ENCODE results near the gene FAM222B.
"Not testable (repeated sequence)": the region's sequence is repeated elsewhere in the genome, so short reads cannot be mapped to it uniquely, and the experiment has no call there.

Gene FAM222B

GRCh38 chr17:28839221-28839620, 3.4 kb downstream of the FAM222B start:
- no peak for DNase-seq

GRCh38 chr17:28836541-28836940, 6.0 kb downstream of the FAM222B start:
- DNase-seq, result peak; percentile 18

- DNase-seq, result no peak
Measured at GRCh38 chr17:28834420-28834819, 8.2 kb downstream of the FAM222B start.

- DNase-seq, result peak; percentile 36
Measured at GRCh38 chr17:28828294-28829040, 14.1 kb downstream of the FAM222B start.

- no peak for DNase-seq
Measured at GRCh38 chr17:28827672-28828071, 14.9 kb downstream of the FAM222B start.

- no peak for DNase-seq
Measured at GRCh38 chr17:28819582-28819981, 23.0 kb downstream of the FAM222B start.

- DNase-seq, result no peak
Measured at GRCh38 chr17:28818819-28819221, 23.8 kb downstream of the FAM222B start.

GRCh38 chr17:28816540-28816939, 26.1 kb downstream of the FAM222B start:
- DNase-seq, result no peak

- DNase-seq, result no peak
Measured at GRCh38 chr17:28812748-28813377, 29.7 kb downstream of the FAM222B start.

GRCh38 chr17:28812091-28812747, 30.4 kb downstream of the FAM222B start:
- peak; percentile 97 for DNase-seq

- no peak for DNase-seq
Measured at GRCh38 chr17:28811651-28812090, 30.9 kb downstream of the FAM222B start.

- no peak for DNase-seq
Measured at GRCh38 chr17:28810437-28810836, 32.2 kb downstream of the FAM222B start.

- no peak for DNase-seq
Measured at GRCh38 chr17:28807925-28808634, 34.5 kb downstream of the FAM222B start.

GRCh38 chr17:28796062-28796461, 46.5 kb downstream of the FAM222B start:
- DNase-seq, result no peak

GRCh38 chr17:28794846-28795441, 47.6 kb downstream of the FAM222B start:
- DNase-seq, result not testable (repeated sequence)

GRCh38 chr17:28792877-28793661, 49.5 kb downstream of the FAM222B start:
- DNase-seq, result no peak

- no peak for DNase-seq
Measured at GRCh38 chr17:28788100-28788499, 54.5 kb downstream of the FAM222B start.

GRCh38 chr17:28783161-28783560, 59.4 kb downstream of the FAM222B start:
- no peak for DNase-seq

- not testable (repeated sequence) for DNase-seq
Measured at GRCh38 chr17:28779601-28780000, 63.0 kb downstream of the FAM222B start.

GRCh38 chr17:28777178-28777577, 65.4 kb downstream of the FAM222B start:
- DNase-seq, result no peak

- DNase-seq, result no peak
Measured at GRCh38 chr17:28774206-28774605, 68.4 kb downstream of the FAM222B start.

GRCh38 chr17:28773736-28774135, 68.9 kb downstream of the FAM222B start:
- no peak for DNase-seq
